ENCODE measurements around the gene MYOZ2. TPM values are rescaled to one million over a fixed set of nuclear protein-coding genes. Genes with fewer than 3 reads are reported as not detected.

The MYOZ2 gene
- total and polyA plus RNA-seq, 3 donors from 2014 or later, result 2.8 to 4.3 (median 3.2) TPM

GRCh38 chr4:119197772-119198212 is 62.2 kb downstream of the MYOZ2 start:
- 92 to 94% methylated on average over 8 to 11 of the region's 11 CpGs for WGBS, 2 donors
- no peak for DNase-seq
- H3K4me1 ChIP-seq, result no peaks in the 10 kb centered on the region
- TF ChIP-seq CTCF (IDR thresholded peaks at IDR 0.05), result no peak
- no peak for TF ChIP-seq POLR2A (IDR thresholded peaks at IDR 0.05)
- no peaks in the 10 kb centered on the region for H3K9me3 ChIP-seq
- no peak overlapping the region for H3K4me3 ChIP-seq
- no peaks in the 10 kb centered on the region for H3K27me3 ChIP-seq
- H3K27ac ChIP-seq, result no peak overlapping the region
- no peaks in the 10 kb centered on the region for H3K36me3 ChIP-seq (ENCODE audit: low read depth, missing control alignments)
- intact Hi-C loops (cut with DNase I; ENCODE audit: low total_unique reads), result no loop called here

GRCh38 chr4:119204916-119205315 is 69.3 kb downstream of the MYOZ2 start:
- H3K27ac ChIP-seq, result peak overlapping the region in 1 of 2 donors; percentile 42
- TF ChIP-seq CTCF (IDR thresholded peaks at IDR 0.05), result no peak
- TF ChIP-seq POLR2A (IDR thresholded peaks at IDR 0.05), result no peak
- no peaks in the 10 kb centered on the region for H3K27me3 ChIP-seq
- no peak overlapping the region for H3K4me3 ChIP-seq
- H3K9me3 ChIP-seq, result no peaks in the 10 kb centered on the region
- H3K4me1 ChIP-seq, result peaks cover 25% of the 10 kb centered on the region
- DNase-seq, result no peak
- H3K36me3 ChIP-seq (ENCODE audit: low read depth, missing control alignments), result no peaks in the 10 kb centered on the region
- 55 to 57% methylated on average over 4 of the region's 4 CpGs for WGBS, 2 donors
- intact Hi-C loops (cut with DNase I; ENCODE audit: low total_unique reads), result no loop called here

- DNase-seq, result no peak
- H3K9me3 ChIP-seq, result no peaks in the 10 kb centered on the region
- intact Hi-C loops (cut with DNase I; ENCODE audit: low total_unique reads), result no loop called here
- H3K4me3 ChIP-seq, result no peak overlapping the region
- no peaks in the 10 kb centered on the region for H3K36me3 ChIP-seq (ENCODE audit: low read depth, missing control alignments)
- TF ChIP-seq CTCF (IDR thresholded peaks at IDR 0.05), result no peak
- TF ChIP-seq POLR2A (IDR thresholded peaks at IDR 0.05), result no peak
- peak overlapping the region in 1 of 2 donors; percentile 48 for H3K27ac ChIP-seq
- H3K27me3 ChIP-seq, result no peaks in the 10 kb centered on the region
- H3K4me1 ChIP-seq, result peaks cover 25% of the 10 kb centered on the region
Measured at GRCh38 chr4:119205690-119206089, 70.1 kb downstream of the MYOZ2 start.

GRCh38 chr4:119206178-119206577 is 70.5 kb downstream of the MYOZ2 start:
- TF ChIP-seq POLR2A (IDR thresholded peaks at IDR 0.05) (no peak), CTCF (IDR thresholded peaks at IDR 0.05) (no peak)
- Histone ChIP-seq H3K27ac (peak overlapping the region in 1 of 2 donors; percentile 48), H3K4me3 (no peak overlapping the region), H3K36me3 (ENCODE audit: low read depth, missing control alignments) (no peaks in the 10 kb centered on the region), H3K9me3 (no peaks in the 10 kb centered on the region), H3K27me3 (no peaks in the 10 kb centered on the region), H3K4me1 (peaks cover 25% of the 10 kb centered on the region)
- 27 to 41% methylated on average over 1 of the region's 1 CpG for WGBS, 2 donors
- no peak for DNase-seq
- intact Hi-C loops (cut with DNase I; ENCODE audit: low total_unique reads), result no loop called here

- WGBS, 2 donors, result 33 to 38% methylated on average over 1 of the region's 1 CpG
Measured at GRCh38 chr4:119207051-119207450, 71.4 kb downstream of the MYOZ2 start.

More at GRCh38 chr4:119207051-119207450, 71.4 kb downstream of the MYOZ2 start:
- Histone ChIP-seq H3K27ac (peak overlapping the region in 1 of 2 donors; percentile 48), H3K9me3 (no peaks in the 10 kb centered on the region), H3K27me3 (no peaks in the 10 kb centered on the region), H3K4me3 (no peak overlapping the region), H3K36me3 (ENCODE audit: low read depth, missing control alignments) (no peaks in the 10 kb centered on the region), H3K4me1 (peaks cover 25% of the 10 kb centered on the region)
- DNase-seq, result no peak
- TF ChIP-seq POLR2A (IDR thresholded peaks at IDR 0.05) (no peak), CTCF (IDR thresholded peaks at IDR 0.05) (no peak)
- intact Hi-C loops (cut with DNase I; ENCODE audit: low total_unique reads), result no loop called here
